ENCODE measurements around the gene CFAP46.

DNA sequence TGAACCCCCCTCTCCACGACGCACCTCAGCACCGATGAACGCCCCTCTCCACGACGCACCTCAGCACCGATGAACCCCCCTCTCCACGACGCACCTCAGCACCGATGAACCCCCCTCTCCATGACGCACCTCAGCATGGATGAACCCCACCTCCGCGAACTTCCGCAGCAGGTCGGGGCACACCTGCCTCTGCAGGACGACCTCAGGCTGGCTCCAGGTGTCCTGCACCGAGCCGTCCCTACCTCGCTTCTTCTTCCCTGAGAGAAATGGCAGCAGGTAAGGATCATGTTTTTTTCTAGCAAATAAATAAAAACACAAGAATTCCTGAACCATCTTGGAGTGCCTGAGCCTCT is 24.1 kb downstream of the CFAP46 start:
- TF ChIP-seq, protein P1, sequence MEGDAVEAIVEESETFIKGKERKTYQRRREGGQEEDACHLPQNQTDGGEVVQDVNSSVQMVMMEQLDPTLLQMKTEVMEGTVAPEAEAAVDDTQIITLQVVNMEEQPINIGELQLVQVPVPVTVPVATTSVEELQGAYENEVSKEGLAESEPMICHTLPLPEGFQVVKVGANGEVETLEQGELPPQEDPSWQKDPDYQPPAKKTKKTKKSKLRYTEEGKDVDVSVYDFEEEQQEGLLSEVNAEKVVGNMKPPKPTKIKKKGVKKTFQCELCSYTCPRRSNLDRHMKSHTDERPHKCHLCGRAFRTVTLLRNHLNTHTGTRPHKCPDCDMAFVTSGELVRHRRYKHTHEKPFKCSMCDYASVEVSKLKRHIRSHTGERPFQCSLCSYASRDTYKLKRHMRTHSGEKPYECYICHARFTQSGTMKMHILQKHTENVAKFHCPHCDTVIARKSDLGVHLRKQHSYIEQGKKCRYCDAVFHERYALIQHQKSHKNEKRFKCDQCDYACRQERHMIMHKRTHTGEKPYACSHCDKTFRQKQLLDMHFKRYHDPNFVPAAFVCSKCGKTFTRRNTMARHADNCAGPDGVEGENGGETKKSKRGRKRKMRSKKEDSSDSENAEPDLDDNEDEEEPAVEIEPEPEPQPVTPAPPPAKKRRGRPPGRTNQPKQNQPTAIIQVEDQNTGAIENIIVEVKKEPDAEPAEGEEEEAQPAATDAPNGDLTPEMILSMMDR (IDR thresholded peaks at IDR 0.05; ENCODE audit: borderline replicate concordance, extremely low read depth, low read length, poor library complexity, severe bottlenecking) = no peak
- no peak for TF ChIP-seq EZH2 (IDR thresholded peaks at IDR 0.05; ENCODE audit: borderline replicate concordance, low read depth, low read length, severe bottlenecking)
